Neural progenitor cell (in vitro differentiated cells): ENCODE results near the gene CASP9. TPM values are rescaled to one million over a fixed set of nuclear protein-coding genes. Genes with fewer than 3 reads are reported as not detected.
"Not testable (repeated sequence)": the region's sequence is repeated elsewhere in the genome, so short reads cannot be mapped to it uniquely, and the experiment has no call there.

Source experiments
- DNase-seq: peaks from one replicate; pipeline ENCODE4 v3.0.0-alpha.2; 2016; ENCODE audit warnings: low spot score
- H2AFZ ChIP-seq: fragments of 200-600 bp; sonication (generic); replicated peaks from 2 replicates; pipeline ENCODE4 v1.6.1; 2016; ENCODE audit warnings: antibody characterized with exemption
- H3F3A ChIP-seq: fragments of 200-600 bp; sonication (generic); 2 replicates; pipeline ENCODE4 v1.6.1; 2016; ENCODE audit warnings: antibody characterized with exemption, low read depth
- H3K27ac ChIP-seq: fragments of 200-600 bp; sonication (generic); 2 replicates; pipeline ENCODE4 v1.5.1; 2016; ENCODE audit warnings: mild to moderate bottlenecking
- H3K27me3 ChIP-seq: fragments of 200-600 bp; sonication (generic); 2 replicates; pipeline ENCODE4 v1.6.1; 2016; ENCODE audit warnings: mild to moderate bottlenecking, moderate library complexity
- H3K36me3 ChIP-seq: fragments of 200-600 bp; sonication (generic); 2 replicates; pipeline ENCODE4 v1.5.1; 2016
- H3K4me1 ChIP-seq: fragments of 200-600 bp; sonication (generic); 2 replicates; pipeline ENCODE4 v1.6.1; 2016; ENCODE audit warnings: mixed run types
- H3K4me2 ChIP-seq: fragments of 200-600 bp; sonication (generic); 2 replicates; pipeline ENCODE4 v1.6.1; 2016
- H3K4me3 ChIP-seq: fragments of 200-600 bp; sonication (generic); 2 replicates; pipeline ENCODE4 v1.5.1; 2016
- H3K79me2 ChIP-seq: fragments of 200-600 bp; sonication (generic); 2 replicates; pipeline ENCODE4 v1.6.1; 2016; ENCODE audit warnings: low read depth
- H3K9ac ChIP-seq: fragments of 200-600 bp; sonication (generic); 2 replicates; pipeline ENCODE4 v1.6.1; 2016
- H3K9me3 ChIP-seq: fragments of 200-600 bp; sonication (generic); 2 replicates; pipeline ENCODE4 v1.5.1; 2016; ENCODE audit warnings: low read depth
- H4K20me1 ChIP-seq: fragments of 200-600 bp; sonication (generic); 2 replicates; pipeline ENCODE4 v1.6.1; 2016; ENCODE audit warnings: low read depth
- H3K27ac Mint-ChIP-seq: 3 replicates; pipeline ENCODE4 v1.8.0; 2021; ENCODE audit warnings: mixed read lengths
- H3K27me3 Mint-ChIP-seq: 2 replicates; pipeline ENCODE4 v1.8.0; 2022; ENCODE audit warnings: low read depth, mild to moderate bottlenecking, inconsistent platforms, moderate library complexity, mixed read lengths; ENCODE audit not compliant: insufficient read depth
- H3K36me3 Mint-ChIP-seq: 3 replicates; pipeline ENCODE4 v1.8.0; 2021; ENCODE audit warnings: mixed read lengths
- H3K4me1 Mint-ChIP-seq: 3 replicates; pipeline ENCODE4 v1.8.0; 2021; ENCODE audit warnings: mixed read lengths
- H3K4me3 Mint-ChIP-seq: 3 replicates; pipeline ENCODE4 v1.8.0; 2021; ENCODE audit warnings: mild to moderate bottlenecking, moderate library complexity, mixed read lengths
- H3K9me3 Mint-ChIP-seq: 3 replicates; pipeline ENCODE4 v1.8.0; 2020; ENCODE audit warnings: mixed read lengths
- EZH2 ChIP-seq: fragments of 200-600 bp; sonication (generic); IDR thresholded peaks from 2 replicates; pipeline ENCODE4 v1.6.1; 2017; ENCODE audit warnings: antibody characterized with exemption, mild to moderate bottlenecking, moderate library complexity
- EZH2phosphoT487 ChIP-seq: fragments of 200-600 bp; sonication (generic); IDR thresholded peaks from 2 replicates; pipeline ENCODE4 v1.6.1; 2017; ENCODE audit warnings: antibody characterized with exemption
- total RNA-seq: library from RNA; depleted of rRNA; stranded (reverse); fragments of >200 nt; gene quantifications from 2 replicates; pipeline ENCODE4 v1.2.3, GENCODE V29; 2015; ENCODE audit warnings: low replicate concordance
- TF ChIP-seq, protein P1 (sequence below): fragments of 200-600 bp; sonication (generic); IDR thresholded peaks from 2 replicates; pipeline ENCODE4 v1.5.1; 2017; ENCODE audit warnings: antibody characterized with exemption, mild to moderate bottlenecking

Gene CASP9
- total RNA-seq, 1 donor from 2014 or later: 12.4 TPM

DNA sequence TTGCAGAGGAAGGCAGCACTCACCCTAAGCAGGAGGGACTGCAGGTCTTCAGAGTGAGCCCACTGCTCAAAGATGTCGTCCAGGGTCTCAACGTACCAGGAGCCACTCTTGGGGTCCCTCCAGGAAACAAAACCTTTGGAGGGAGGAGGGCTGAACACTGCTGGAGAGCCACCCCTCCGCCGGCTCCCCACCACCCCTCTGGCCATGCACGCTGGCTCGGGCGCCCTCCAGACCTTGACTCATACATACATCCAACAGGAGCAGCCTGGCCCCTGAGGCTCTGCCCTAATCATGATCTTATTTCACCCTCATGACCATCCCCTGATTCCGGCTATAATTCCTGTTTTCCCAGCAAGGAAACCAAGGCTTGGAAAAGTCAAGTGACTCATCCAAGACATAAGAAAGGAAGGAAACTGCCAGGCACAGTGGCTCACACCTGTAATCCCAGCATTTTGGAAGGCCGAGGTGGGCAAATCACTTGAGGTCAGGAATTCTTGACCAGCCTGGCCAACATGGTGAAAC is 30.1 kb downstream of the CASP9 start:
- no peaks in the 10 kb centered on the region for H3K9me3 ChIP-seq
- H3K27ac Mint-ChIP-seq: no peak overlapping the region
- no peak overlapping the region for H2AFZ ChIP-seq
- no peak overlapping the region for H3K4me3 ChIP-seq
- H3K4me1 ChIP-seq: no peaks in the 10 kb centered on the region
- H3K9me3 Mint-ChIP-seq: peaks cover 4% of the 10 kb centered on the region
- H3K36me3 ChIP-seq: no peaks in the 10 kb centered on the region
- no peaks in the 10 kb centered on the region for H3K27me3 ChIP-seq
- no peaks in the 10 kb centered on the region for H3K79me2 ChIP-seq
- peaks cover 9% of the 10 kb centered on the region for H3K36me3 Mint-ChIP-seq
- H3K4me3 Mint-ChIP-seq: no peak overlapping the region
- H3K4me1 Mint-ChIP-seq: no peaks in the 10 kb centered on the region
- no peak overlapping the region for H3K4me2 ChIP-seq
- H3K27ac ChIP-seq: no peak overlapping the region
- H3F3A ChIP-seq: no peaks in the 10 kb centered on the region
- DNase-seq: no peak
- no peaks in the 10 kb centered on the region for H4K20me1 ChIP-seq
- peaks cover 2% of the 10 kb centered on the region for H3K27me3 Mint-ChIP-seq
- TF ChIP-seq, protein P1, sequence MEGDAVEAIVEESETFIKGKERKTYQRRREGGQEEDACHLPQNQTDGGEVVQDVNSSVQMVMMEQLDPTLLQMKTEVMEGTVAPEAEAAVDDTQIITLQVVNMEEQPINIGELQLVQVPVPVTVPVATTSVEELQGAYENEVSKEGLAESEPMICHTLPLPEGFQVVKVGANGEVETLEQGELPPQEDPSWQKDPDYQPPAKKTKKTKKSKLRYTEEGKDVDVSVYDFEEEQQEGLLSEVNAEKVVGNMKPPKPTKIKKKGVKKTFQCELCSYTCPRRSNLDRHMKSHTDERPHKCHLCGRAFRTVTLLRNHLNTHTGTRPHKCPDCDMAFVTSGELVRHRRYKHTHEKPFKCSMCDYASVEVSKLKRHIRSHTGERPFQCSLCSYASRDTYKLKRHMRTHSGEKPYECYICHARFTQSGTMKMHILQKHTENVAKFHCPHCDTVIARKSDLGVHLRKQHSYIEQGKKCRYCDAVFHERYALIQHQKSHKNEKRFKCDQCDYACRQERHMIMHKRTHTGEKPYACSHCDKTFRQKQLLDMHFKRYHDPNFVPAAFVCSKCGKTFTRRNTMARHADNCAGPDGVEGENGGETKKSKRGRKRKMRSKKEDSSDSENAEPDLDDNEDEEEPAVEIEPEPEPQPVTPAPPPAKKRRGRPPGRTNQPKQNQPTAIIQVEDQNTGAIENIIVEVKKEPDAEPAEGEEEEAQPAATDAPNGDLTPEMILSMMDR: no peak
- TF ChIP-seq EZH2phosphoT487 (no peak), EZH2 (no peak)
- no peak overlapping the region for H3K9ac ChIP-seq

DNA sequence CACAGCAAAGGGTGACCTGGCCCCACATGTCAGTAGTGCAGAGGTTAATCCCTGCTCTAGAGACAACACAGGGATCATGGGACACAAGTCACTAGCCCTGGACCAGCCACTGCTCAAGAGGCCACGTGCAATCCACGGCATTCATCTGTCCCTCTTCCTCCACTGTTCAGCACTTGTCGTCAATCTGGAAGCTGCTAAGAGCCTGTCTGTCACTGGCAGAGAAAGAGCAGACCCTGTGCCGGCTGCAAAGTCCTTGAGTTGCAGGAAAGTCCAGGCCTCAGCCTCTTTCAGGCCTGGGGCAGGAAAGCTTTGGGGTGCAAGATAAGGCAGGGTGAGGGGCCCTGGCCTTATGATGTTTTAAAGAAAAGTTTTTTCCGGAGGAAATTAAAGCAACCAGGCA is 31.4 kb downstream of the CASP9 start:
- Histone ChIP-seq H2AFZ (no peak overlapping the region), H3K4me2 (no peak overlapping the region), H3K4me3 (no peak overlapping the region), H3K27me3 (no peaks in the 10 kb centered on the region), H3K4me1 (no peaks in the 10 kb centered on the region), H3K9me3 (no peaks in the 10 kb centered on the region), H3K79me2 (no peaks in the 10 kb centered on the region), H3F3A (no peaks in the 10 kb centered on the region), H3K27ac (no peak overlapping the region), H3K36me3 (no peaks in the 10 kb centered on the region), H4K20me1 (no peaks in the 10 kb centered on the region), H3K9ac (no peak overlapping the region)
- peaks cover 2% of the 10 kb centered on the region for H3K27me3 Mint-ChIP-seq
- H3K27ac Mint-ChIP-seq: peak overlapping the region; percentile 25
- TF ChIP-seq, protein P1: no peak
- TF ChIP-seq EZH2 (no peak), EZH2phosphoT487 (no peak)
- H3K36me3 Mint-ChIP-seq: peaks cover 6% of the 10 kb centered on the region
- no peak for DNase-seq
- H3K4me1 Mint-ChIP-seq: no peaks in the 10 kb centered on the region
- no peak overlapping the region for H3K4me3 Mint-ChIP-seq
- H3K9me3 Mint-ChIP-seq: peaks cover under 1% of the 10 kb centered on the region

DNA sequence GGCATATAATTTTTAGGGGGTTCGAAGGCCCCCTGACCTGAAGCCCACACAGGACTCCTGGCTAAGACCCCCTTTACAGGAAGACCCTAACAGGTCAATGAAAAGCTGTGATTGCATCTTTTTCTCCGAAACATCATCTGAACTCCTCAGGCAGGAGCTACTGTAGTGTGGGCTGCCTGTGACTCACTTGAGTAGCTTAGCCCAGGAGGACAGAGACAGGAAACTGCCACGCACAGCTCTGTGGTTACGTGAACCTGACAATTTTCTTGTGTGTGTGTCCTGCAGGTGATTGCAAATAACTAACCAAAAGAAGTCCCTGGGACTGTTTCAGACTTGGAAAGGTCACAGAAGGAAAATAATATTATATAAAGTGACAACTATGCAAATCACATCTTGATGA is 33.0 kb downstream of the CASP9 start:
- H3K27ac ChIP-seq, H3K4me1 ChIP-seq, H3K79me2 ChIP-seq, H3K4me3 Mint-ChIP-seq, H3K36me3 ChIP-seq, H3K9ac ChIP-seq, H3F3A ChIP-seq, H3K9me3 ChIP-seq, DNase-seq, H3K36me3 Mint-ChIP-seq, H3K27me3 ChIP-seq, H3K27me3 Mint-ChIP-seq, H3K4me1 Mint-ChIP-seq, H2AFZ ChIP-seq, H3K9me3 Mint-ChIP-seq, H3K27ac Mint-ChIP-seq, H3K4me3 ChIP-seq, H3K4me2 ChIP-seq, H4K20me1 ChIP-seq: not testable (repeated sequence)

DNA sequence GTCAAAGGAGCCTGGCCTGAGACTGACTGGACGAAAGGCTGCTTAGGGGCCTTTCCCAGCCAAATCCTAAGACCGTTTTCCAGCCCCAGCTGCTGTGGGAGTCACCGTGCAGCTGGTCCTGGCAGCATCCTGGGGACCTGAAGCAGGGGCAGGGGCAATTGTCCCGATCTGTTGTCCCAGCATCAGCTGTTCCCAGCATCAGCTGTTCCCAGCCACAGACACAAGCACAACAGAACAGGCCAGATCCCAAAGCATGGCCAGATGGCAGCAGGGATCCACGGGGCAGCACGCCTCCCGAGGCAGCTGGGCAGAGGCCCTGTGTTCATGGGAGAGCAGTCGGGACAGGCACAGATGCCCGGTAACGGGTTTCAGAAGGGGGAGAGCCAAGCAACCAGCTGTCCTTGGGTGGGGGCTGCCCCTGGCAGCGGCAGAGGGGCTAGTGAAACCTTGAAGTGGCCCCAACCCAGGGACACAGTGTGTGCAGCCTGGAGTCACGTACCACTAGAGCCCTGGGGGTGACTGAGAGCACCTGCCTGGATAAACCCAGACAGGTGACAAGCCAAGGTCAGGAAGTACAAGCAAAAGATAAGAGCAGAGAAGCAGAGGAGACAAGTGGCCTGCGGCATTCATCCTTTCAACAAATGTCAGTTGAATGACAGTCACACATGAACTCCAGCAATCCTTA is 34.8 kb downstream of the CASP9 start:
- no peaks in the 10 kb centered on the region for H3K79me2 ChIP-seq
- Mint-ChIP-seq H3K36me3 (peaks cover 12% of the 10 kb centered on the region), H3K27me3 (peaks cover 2% of the 10 kb centered on the region), H3K4me1 (no peaks in the 10 kb centered on the region), H3K4me3 (no peak overlapping the region), H3K27ac (no peak overlapping the region), H3K9me3 (no peaks in the 10 kb centered on the region)
- no peaks in the 10 kb centered on the region for H3K9me3 ChIP-seq
- H3K4me2 ChIP-seq: no peak overlapping the region
- no peak overlapping the region for H2AFZ ChIP-seq
- no peak overlapping the region for H3K9ac ChIP-seq
- H3K27me3 ChIP-seq: no peaks in the 10 kb centered on the region
- H4K20me1 ChIP-seq: no peaks in the 10 kb centered on the region
- no peaks in the 10 kb centered on the region for H3K4me1 ChIP-seq
- H3K36me3 ChIP-seq: no peaks in the 10 kb centered on the region
- no peaks in the 10 kb centered on the region for H3F3A ChIP-seq
- no peak overlapping the region for H3K27ac ChIP-seq
- TF ChIP-seq EZH2phosphoT487: no peak
- TF ChIP-seq EZH2: no peak
- TF ChIP-seq, protein P1: no peak
- DNase-seq: no peak
- no peak overlapping the region for H3K4me3 ChIP-seq
